ENCODE data around the gene ANXA4. TPM values are rescaled to one million over a fixed set of nuclear protein-coding genes. Genes with fewer than 3 reads are reported as not detected.

Gene ANXA4
- polyA plus RNA-seq, 1 of the 3 experiments (the other 2 are of a cell fraction) = 137 TPM

DNA sequence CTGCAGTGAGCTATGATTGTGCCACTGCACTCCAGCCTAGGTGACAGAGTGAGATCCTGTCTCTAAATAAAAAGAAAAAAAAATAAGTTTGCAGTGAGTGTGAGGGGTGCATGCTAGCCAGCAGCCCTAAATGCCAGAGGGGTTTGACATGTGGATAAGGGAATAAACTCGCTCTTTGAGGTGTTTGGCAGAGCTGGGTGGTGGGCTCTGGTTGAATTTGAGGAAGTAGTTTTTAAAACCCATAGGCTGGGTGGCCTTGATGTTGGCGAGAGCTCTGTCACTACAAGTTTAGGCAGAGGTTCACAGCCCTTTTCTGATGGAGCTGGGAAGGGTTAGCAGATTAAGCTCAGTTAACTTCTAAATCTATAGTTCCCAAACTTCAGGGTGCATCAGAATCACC is 3.1 kb downstream of the ANXA4 start:
- TF ChIP-seq, protein P1, sequence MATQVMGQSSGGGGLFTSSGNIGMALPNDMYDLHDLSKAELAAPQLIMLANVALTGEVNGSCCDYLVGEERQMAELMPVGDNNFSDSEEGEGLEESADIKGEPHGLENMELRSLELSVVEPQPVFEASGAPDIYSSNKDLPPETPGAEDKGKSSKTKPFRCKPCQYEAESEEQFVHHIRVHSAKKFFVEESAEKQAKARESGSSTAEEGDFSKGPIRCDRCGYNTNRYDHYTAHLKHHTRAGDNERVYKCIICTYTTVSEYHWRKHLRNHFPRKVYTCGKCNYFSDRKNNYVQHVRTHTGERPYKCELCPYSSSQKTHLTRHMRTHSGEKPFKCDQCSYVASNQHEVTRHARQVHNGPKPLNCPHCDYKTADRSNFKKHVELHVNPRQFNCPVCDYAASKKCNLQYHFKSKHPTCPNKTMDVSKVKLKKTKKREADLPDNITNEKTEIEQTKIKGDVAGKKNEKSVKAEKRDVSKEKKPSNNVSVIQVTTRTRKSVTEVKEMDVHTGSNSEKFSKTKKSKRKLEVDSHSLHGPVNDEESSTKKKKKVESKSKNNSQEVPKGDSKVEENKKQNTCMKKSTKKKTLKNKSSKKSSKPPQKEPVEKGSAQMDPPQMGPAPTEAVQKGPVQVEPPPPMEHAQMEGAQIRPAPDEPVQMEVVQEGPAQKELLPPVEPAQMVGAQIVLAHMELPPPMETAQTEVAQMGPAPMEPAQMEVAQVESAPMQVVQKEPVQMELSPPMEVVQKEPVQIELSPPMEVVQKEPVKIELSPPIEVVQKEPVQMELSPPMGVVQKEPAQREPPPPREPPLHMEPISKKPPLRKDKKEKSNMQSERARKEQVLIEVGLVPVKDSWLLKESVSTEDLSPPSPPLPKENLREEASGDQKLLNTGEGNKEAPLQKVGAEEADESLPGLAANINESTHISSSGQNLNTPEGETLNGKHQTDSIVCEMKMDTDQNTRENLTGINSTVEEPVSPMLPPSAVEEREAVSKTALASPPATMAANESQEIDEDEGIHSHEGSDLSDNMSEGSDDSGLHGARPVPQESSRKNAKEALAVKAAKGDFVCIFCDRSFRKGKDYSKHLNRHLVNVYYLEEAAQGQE (IDR thresholded peaks at IDR 0.05; ENCODE audit: low read depth, low read length) = no peak
- TF ChIP-seq NFIC (IDR thresholded peaks at IDR 0.05; ENCODE audit: borderline replicate concordance) = no peak
- no peak for TF ChIP-seq GATA2 (CRISPR knock-in tag; IDR thresholded peaks at IDR 0.05)
- no peak for TF ChIP-seq TEAD4 (IDR thresholded peaks at IDR 0.05; ENCODE audit: borderline replicate concordance, insufficient read depth)
- TF ChIP-seq JUND (IDR thresholded peaks at IDR 0.05) = no peak
- no peak for TF ChIP-seq RCOR1 (IDR thresholded peaks at IDR 0.05; ENCODE audit: low read length)
- TF ChIP-seq GABPA (IDR thresholded peaks at IDR 0.05; ENCODE audit: low read depth) = no peak
- TF ChIP-seq CHD2 (IDR thresholded peaks at IDR 0.05; ENCODE audit: low read length, partially characterized antibody) = no peak
- TF ChIP-seq NRF1 (IDR thresholded peaks at IDR 0.05; ENCODE audit: low read depth, low read length) = no peak
- no peak for TF ChIP-seq MXI1 (IDR thresholded peaks at IDR 0.05; ENCODE audit: low read depth, low read length)
- TF ChIP-seq RXRA (IDR thresholded peaks at IDR 0.05; ENCODE audit: borderline replicate concordance, low read depth) = no peak
- no peak for TF ChIP-seq SMC3 (IDR thresholded peaks at IDR 0.05; ENCODE audit: low read depth, low read length)
- no peak for TF ChIP-seq USF2 (IDR thresholded peaks at IDR 0.05; ENCODE audit: borderline replicate concordance, low read depth, low read length)
- no peak for TF ChIP-seq RFX5 (IDR thresholded peaks at IDR 0.05; ENCODE audit: low read length)
- no peak for TF ChIP-seq POLR2AphosphoS5 (IDR thresholded peaks at IDR 0.05; ENCODE audit: low read depth, low read length)
- no peak for TF ChIP-seq FOSL2 (IDR thresholded peaks at IDR 0.05; ENCODE audit: borderline replicate concordance, low read depth)
- TF ChIP-seq MEF2A (IDR thresholded peaks at IDR 0.05; ENCODE audit: borderline replicate concordance, low read depth) = no peak
- H3K27me3 ChIP-seq (ENCODE audit: insufficient read depth) = no peaks in the 10 kb centered on the region
- no peak overlapping the region for H3K4me3 ChIP-seq (ENCODE audit: low read depth in 2 of 2, low read length in 1 of 2)

More for the DNA sequence above, 3.1 kb downstream of the ANXA4 start:
- ChIA-PET POLR2A (no interaction called here), CTCF (interaction anchor here (0.9 to 8.5 kb wide), 5 partner anchors 9 to 71 kb away, joined by 3 to 79 read pairs (median 3); no protein-coding TSS in a partner anchor)
- Histone ChIP-seq H3K9me2 (no peaks in the 10 kb centered on the region), H2AFZ (ENCODE audit: low read depth) (no peak overlapping the region), H3K4me1 (ENCODE audit: control insufficient read depth in 1 of 2, insufficient read depth in 2 of 2, low read depth in 1 of 2, low read length in 1 of 2) (peaks cover 0 to 10% of the 10 kb centered on the region in 2 experiments; a peak in 1 of 4 replicates), H3F3A (replicated peaks; ENCODE audit: insufficient read depth) (peaks cover 8% of the 10 kb centered on the region), H4K20me1 (ENCODE audit: insufficient read depth) (no peaks in the 10 kb centered on the region), H3K4me2 (no peak overlapping the region), H3K27ac (ENCODE audit: low read depth in 2 of 2, low read length in 1 of 2) (no peak overlapping the region), H3K9me3 (no peaks in the 10 kb centered on the region), H3K9ac (no peak overlapping the region), H3K79me2 (ENCODE audit: insufficient read depth) (peaks cover 72% of the 10 kb centered on the region), H3K36me3 (replicated peaks in 1 of 2; ENCODE audit: control insufficient read depth in 1 of 2, insufficient read depth in 2 of 2, low read length in 1 of 2) (peaks cover 0 to 12% of the 10 kb centered on the region in 2 experiments)
- no peak for DNase-seq
- WGBS (ENCODE audit: low lambda C conversion rate) = 97% methylated on average over 2 of the region's 2 CpGs

Measured in SK-N-SH (cell line).